Calu3 (cell line): ENCODE measurements around the gene CCDC187. TPM values are rescaled to one million over a fixed set of nuclear protein-coding genes. Genes with fewer than 3 reads are reported as not detected.

ENCODE experiments used
- BruUV-seq: library from RNA; stranded (reverse); fragments of 400-500 nt; replicated peaks from 2 replicates; lab custom pipeline; 2021; lab: Mats Ljungman, UMichigan
- CTCF ChIA-PET: fragments of 300-600 bp; sonication (Branson Sonifier 250); formaldehyde crosslinking; loops from one replicate; lab custom pipeline; 2022; ENCODE audit warnings: antibody characterized with exemption; lab: Charles Lee
- DNase-seq: peaks from one replicate; pipeline ENCODE4 v3.0.0; 2022
- H3K27ac Mint-ChIP-seq: one replicate; pipeline ENCODE4 v1.8.0; 2022; ENCODE audit warnings: mixed read lengths; ENCODE audit not compliant: unreplicated experiment
- H3K27me3 Mint-ChIP-seq: one replicate; pipeline ENCODE4 v1.8.0; 2022; ENCODE audit warnings: mixed read lengths; ENCODE audit not compliant: unreplicated experiment
- H3K36me3 Mint-ChIP-seq: one replicate; pipeline ENCODE4 v1.8.0; 2022; ENCODE audit warnings: mild to moderate bottlenecking, moderate library complexity, mixed read lengths; ENCODE audit not compliant: insufficient read depth, unreplicated experiment
- H3K4me1 Mint-ChIP-seq: one replicate; pipeline ENCODE4 v1.8.0; 2022; ENCODE audit warnings: mild to moderate bottlenecking, low read depth, mixed read lengths; ENCODE audit not compliant: unreplicated experiment
- H3K4me3 Mint-ChIP-seq: one replicate; pipeline ENCODE4 v1.8.0; 2022; ENCODE audit warnings: mild to moderate bottlenecking, low read depth, moderate library complexity, mixed read lengths; ENCODE audit not compliant: unreplicated experiment
- H3K9me3 Mint-ChIP-seq: one replicate; pipeline ENCODE4 v1.8.0; 2022; ENCODE audit warnings: low read depth, mixed read lengths; ENCODE audit not compliant: unreplicated experiment
- CTCF ChIP-seq: fragments of 200-600 bp; IDR thresholded peaks from one replicate; pipeline ENCODE4 v1.8.0; 2022; ENCODE audit warnings: antibody characterized with exemption; ENCODE audit not compliant: unreplicated experiment
- intact Hi-C: fragments of 100-400 bp; cut with micrococcal nuclease; formaldehyde crosslinking; loops from one replicate; pipeline ENCODE4 v1.10.0; 2022; ENCODE audit not compliant: unreplicated experiment
- total RNA-seq: library from RNA; stranded (reverse); gene quantifications from 2 replicates; pipeline ENCODE4 v1.2.3, GENCODE V29; 2022

The CCDC187 gene
- total RNA-seq, 1 experiment from 2014 or later = 0.73 TPM

GRCh38 chr9:136332482-136332983 lies 28.6 kb upstream of the CCDC187 start:
- H3K4me1 Mint-ChIP-seq = no peaks in the 10 kb centered on the region
- CTCF ChIA-PET = interaction anchor here (0.7 kb wide), 1 partner anchor 69 kb away, joined by 4 read pairs; no protein-coding TSS in a partner anchor
- no peaks in the 10 kb centered on the region for H3K27me3 Mint-ChIP-seq
- no peaks in the 10 kb centered on the region for H3K9me3 Mint-ChIP-seq
- no peak for DNase-seq
- no peak overlapping the region for H3K4me3 Mint-ChIP-seq
- no TSS peak for BruUV-seq
- no peaks in the 10 kb centered on the region for H3K36me3 Mint-ChIP-seq
- TF ChIP-seq CTCF = no peak
- intact Hi-C loops = no loop called here
- no peak overlapping the region for H3K27ac Mint-ChIP-seq

GRCh38 chr9:136331556-136332481 lies 27.9 kb upstream of the CCDC187 start:
- no TSS peak for BruUV-seq
- H3K4me3 Mint-ChIP-seq = no peak overlapping the region
- no peak overlapping the region for H3K27ac Mint-ChIP-seq
- no peaks in the 10 kb centered on the region for H3K4me1 Mint-ChIP-seq
- DNase-seq = no peak
- no peaks in the 10 kb centered on the region for H3K36me3 Mint-ChIP-seq
- intact Hi-C loops = no loop called here
- no peaks in the 10 kb centered on the region for H3K27me3 Mint-ChIP-seq
- H3K9me3 Mint-ChIP-seq = no peaks in the 10 kb centered on the region
- CTCF ChIA-PET = interaction anchor here (0.7 kb wide), 1 partner anchor 70 kb away, joined by 4 read pairs; no protein-coding TSS in a partner anchor
- no peak for TF ChIP-seq CTCF

- H3K36me3 Mint-ChIP-seq = no peaks in the 10 kb centered on the region
- intact Hi-C loops = no loop called here
- H3K4me3 Mint-ChIP-seq = no peak overlapping the region
- DNase-seq = no peak
- no peak overlapping the region for H3K27ac Mint-ChIP-seq
- no peak for TF ChIP-seq CTCF
- CTCF ChIA-PET = no interaction called here
- BruUV-seq = no TSS peak
- no peaks in the 10 kb centered on the region for H3K9me3 Mint-ChIP-seq
- H3K4me1 Mint-ChIP-seq = no peaks in the 10 kb centered on the region
- no peaks in the 10 kb centered on the region for H3K27me3 Mint-ChIP-seq
These were observed 27.1 kb upstream of the CCDC187 start for GRCh38 chr9:136331030-136331429.

- no peaks in the 10 kb centered on the region for H3K36me3 Mint-ChIP-seq
- no peaks in the 10 kb centered on the region for H3K9me3 Mint-ChIP-seq
- DNase-seq = no peak
- no peaks in the 10 kb centered on the region for H3K4me1 Mint-ChIP-seq
- H3K27me3 Mint-ChIP-seq = no peaks in the 10 kb centered on the region
- no TSS peak for BruUV-seq
- intact Hi-C loops = no loop called here
- CTCF ChIA-PET = no interaction called here
- no peak overlapping the region for H3K4me3 Mint-ChIP-seq
- no peak for TF ChIP-seq CTCF
- H3K27ac Mint-ChIP-seq = no peak overlapping the region
These were observed 26.6 kb upstream of the CCDC187 start for GRCh38 chr9:136330406-136330990.
